CD4-positive, alpha-beta T cell (primary cell): Measurements from ENCODE around the gene GMPR2. TPM values are rescaled to one million over a fixed set of nuclear protein-coding genes. Genes with fewer than 3 reads are reported as not detected.
A peak's percentile ranks its signal among the peaks of the same experiment; 100 is the strongest.

Source experiments
- ATAC-seq: fragments of 200-7000 bp; cut with Tn5 transposase; one replicate; pipeline ENCODE4 v1.10.0; 2022; ENCODE audit warnings: mild to moderate bottlenecking; ENCODE audit not compliant: poor library complexity
- CTCF ChIA-PET: fragments of 350-600 bp; sonication (Branson Sonifier 250); formaldehyde crosslinking; loops from one replicate; lab custom pipeline; 2021; ENCODE audit warnings: antibody characterized with exemption, inconsistent platforms; lab: Charles Lee
- POLR2A ChIA-PET: fragments of 350-600 bp; sonication (Branson Sonifier 250); formaldehyde crosslinking; loops from one replicate; lab custom pipeline; 2021; ENCODE audit warnings: antibody characterized with exemption, inconsistent platforms; lab: Charles Lee
- DNase-seq, 14 experiments: peaks; one replicate each; pipeline ENCODE4 v3.0.0-alpha.2; 2013 to 2020; ENCODE audit warnings: mixed read lengths in 2 of 14
- H3K27ac ChIP-seq, 2 donors: one replicate each; pipeline versions ENCODE4 v1.5.1 to v1.7.0; 2013; ENCODE audit warnings: low read length in 2 of 2, low read depth in 1 of 2, mild to moderate bottlenecking in 1 of 2
- H3K27me3 ChIP-seq, 2 experiments: 1 replicate in 1 of 2; 2 replicates in 1 of 2; pipeline versions ENCODE4 v1.6.1 to v1.7.0; 2013; ENCODE audit warnings: low read length in 2 of 2, control low read depth in 1 of 2, mild to moderate bottlenecking in 1 of 2, moderate library complexity in 1 of 2; ENCODE audit not compliant: insufficient read depth in 2 of 2, control insufficient read depth in 1 of 2
- H3K36me3 ChIP-seq: one replicate; pipeline ENCODE4 v1.6.1; 2013; ENCODE audit warnings: low read length, control low read depth; ENCODE audit not compliant: insufficient read depth
- H3K4me1 ChIP-seq: one replicate; pipeline ENCODE4 v1.6.1; 2013; ENCODE audit warnings: low read length, control low read depth; ENCODE audit not compliant: insufficient read depth
- H3K4me3 ChIP-seq: one replicate; pipeline ENCODE4 v1.5.1; 2013; ENCODE audit warnings: mild to moderate bottlenecking, low read length, moderate library complexity
- H3K9me3 ChIP-seq, 2 experiments: 1 replicate in 1 of 2; 2 replicates in 1 of 2; pipeline versions ENCODE4 v1.6.1 to v1.7.0; 2013; ENCODE audit warnings: low read length in 2 of 2, mild to moderate bottlenecking in 2 of 2, control low read depth in 1 of 2, moderate library complexity in 1 of 2; ENCODE audit not compliant: control insufficient read depth in 1 of 2, insufficient read depth in 1 of 2
- H3K27ac Mint-ChIP-seq: one replicate; pipeline ENCODE4 v1.8.0; 2020; ENCODE audit warnings: mixed read lengths
- H3K27me3 Mint-ChIP-seq: one replicate; pipeline ENCODE4 v1.8.0; 2021; ENCODE audit warnings: mixed read lengths
- H3K36me3 Mint-ChIP-seq: one replicate; pipeline ENCODE4 v1.8.0; 2021; ENCODE audit warnings: low read depth, mixed read lengths
- H3K4me1 Mint-ChIP-seq: one replicate; pipeline ENCODE4 v1.8.0; 2021; ENCODE audit warnings: low read depth, mixed read lengths
- H3K4me3 Mint-ChIP-seq: one replicate; pipeline ENCODE4 v1.8.0; 2020; ENCODE audit warnings: mild to moderate bottlenecking, mixed read lengths
- H3K9me3 Mint-ChIP-seq: one replicate; pipeline ENCODE4 v1.8.0; 2020; ENCODE audit warnings: mixed read lengths
- intact Hi-C, 2 experiments: fragments of 100-400 bp; cut with DNase I in 1 of 2; cut with micrococcal nuclease in 1 of 2; formaldehyde crosslinking; loops; one replicate each; pipeline versions ENCODE4 v1.15.1 to v1.9.0; 2023 to 2025; cut with DNase I, micrococcal nuclease
- total RNA-seq, 174 experiments: library from RNA in 2 of 174; stranded (reverse) in 2 of 174; gene quantifications; one replicate each; pipeline ENCODE4 v1.2.3 and lab custom pipeline; 2021 to 2026
- TF ChIP-seq, protein P1 (sequence below): fragments of 200-600 bp; IDR thresholded peaks from one replicate; pipeline ENCODE4 v1.8.0; 2022; ENCODE audit warnings: antibody characterized with exemption, mild to moderate bottlenecking

The GMPR2 gene
- total RNA-seq, 2 experiments from 2014 or later, result 22.2 to 24.8 TPM

DNA sequence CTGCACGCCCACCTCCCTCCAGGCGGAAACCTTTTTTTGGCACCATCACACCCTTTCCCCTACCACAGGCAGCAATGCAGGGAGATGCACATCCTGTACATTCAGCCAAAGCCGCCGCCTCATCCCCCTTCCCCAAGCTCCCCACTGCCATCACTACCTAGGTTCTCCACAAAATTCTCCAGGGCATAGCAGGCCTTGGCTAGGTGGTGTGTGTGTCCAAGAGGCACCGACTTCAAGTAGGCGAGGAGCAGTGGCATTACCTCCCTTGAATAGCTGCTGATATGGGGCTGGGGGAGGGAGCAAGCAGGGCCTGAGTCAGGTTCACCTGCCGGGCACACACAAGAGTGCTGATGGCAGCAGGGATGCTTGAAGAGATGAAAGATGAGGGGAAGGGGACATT is 47.7 kb upstream of the GMPR2 start:
- no peaks in the 10 kb centered on the region for H3K9me3 Mint-ChIP-seq
- Histone ChIP-seq H3K36me3 (peaks cover 69% of the 10 kb centered on the region), H3K4me3 (no peak overlapping the region), H3K27ac (no peak overlapping the region), H3K27me3 (no peaks in the 10 kb centered on the region), H3K9me3 (no peaks in the 10 kb centered on the region), H3K4me1 (peaks cover 35% of the 10 kb centered on the region)
- no peak overlapping the region for H3K4me3 Mint-ChIP-seq
- peaks cover 69% of the 10 kb centered on the region for H3K36me3 Mint-ChIP-seq
- TF ChIP-seq, protein P1, sequence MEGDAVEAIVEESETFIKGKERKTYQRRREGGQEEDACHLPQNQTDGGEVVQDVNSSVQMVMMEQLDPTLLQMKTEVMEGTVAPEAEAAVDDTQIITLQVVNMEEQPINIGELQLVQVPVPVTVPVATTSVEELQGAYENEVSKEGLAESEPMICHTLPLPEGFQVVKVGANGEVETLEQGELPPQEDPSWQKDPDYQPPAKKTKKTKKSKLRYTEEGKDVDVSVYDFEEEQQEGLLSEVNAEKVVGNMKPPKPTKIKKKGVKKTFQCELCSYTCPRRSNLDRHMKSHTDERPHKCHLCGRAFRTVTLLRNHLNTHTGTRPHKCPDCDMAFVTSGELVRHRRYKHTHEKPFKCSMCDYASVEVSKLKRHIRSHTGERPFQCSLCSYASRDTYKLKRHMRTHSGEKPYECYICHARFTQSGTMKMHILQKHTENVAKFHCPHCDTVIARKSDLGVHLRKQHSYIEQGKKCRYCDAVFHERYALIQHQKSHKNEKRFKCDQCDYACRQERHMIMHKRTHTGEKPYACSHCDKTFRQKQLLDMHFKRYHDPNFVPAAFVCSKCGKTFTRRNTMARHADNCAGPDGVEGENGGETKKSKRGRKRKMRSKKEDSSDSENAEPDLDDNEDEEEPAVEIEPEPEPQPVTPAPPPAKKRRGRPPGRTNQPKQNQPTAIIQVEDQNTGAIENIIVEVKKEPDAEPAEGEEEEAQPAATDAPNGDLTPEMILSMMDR, result no peak
- POLR2A ChIA-PET, result interaction anchor here (1.1 to 7.4 kb wide), 3 partner anchors 10 to 24 kb away, joined by 3 to 85 read pairs (median 11); partner anchors contain the start of genes IRF9 and TM9SF1
- DNase-seq, result no peak
- H3K27ac Mint-ChIP-seq, result no peak overlapping the region
- intact Hi-C loops, result loop anchor here in 1 of 2 experiments (5.0 kb wide), 1 partner anchor 38 kb away; the partner anchor contains the start of genes PSME2 and RNF31
- no peaks in the 10 kb centered on the region for H3K27me3 Mint-ChIP-seq
- CTCF ChIA-PET, result no interaction called here
- no peak for ATAC-seq
- peaks cover 28% of the 10 kb centered on the region for H3K4me1 Mint-ChIP-seq

DNA sequence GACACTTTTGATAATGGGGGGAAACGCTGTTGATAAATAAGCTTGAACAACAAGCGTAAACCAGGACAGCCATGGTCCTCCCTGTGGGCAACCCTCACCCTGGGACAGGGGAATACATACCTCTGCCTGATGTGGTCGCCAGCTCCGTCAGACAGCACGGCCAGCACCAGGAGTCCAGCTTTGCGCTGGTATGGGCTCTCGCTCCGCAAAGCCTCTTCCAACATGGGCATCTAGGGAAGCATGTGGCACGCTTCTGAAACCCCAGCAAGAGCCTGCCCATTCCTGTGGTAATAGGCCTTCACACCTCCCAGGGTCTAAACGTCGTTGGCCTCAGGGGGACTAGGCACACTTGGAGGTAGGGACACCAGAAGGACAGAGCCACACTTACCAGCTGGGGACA is 47.0 kb upstream of the GMPR2 start:
- no peaks in the 10 kb centered on the region for H3K27me3 Mint-ChIP-seq
- TF ChIP-seq, protein P1, result no peak
- H3K4me3 Mint-ChIP-seq, result peak overlapping the region; percentile 15
- ChIA-PET CTCF (interaction anchor here (0.6 kb wide), 1 partner anchor 9 kb away, joined by 3 read pairs; the partner anchor contains the start of gene TM9SF1), POLR2A (interaction anchor here (0.8 to 7.4 kb wide), 5 partner anchors 10 to 72 kb away, joined by 3 to 85 read pairs (median 5); partner anchors contain the start of genes CHMP4A, IRF9 and TM9SF1)
- Histone ChIP-seq H3K4me3 (no peak overlapping the region), H3K36me3 (peaks cover 62% of the 10 kb centered on the region), H3K9me3 (no peaks in the 10 kb centered on the region), H3K4me1 (peaks cover 35% of the 10 kb centered on the region), H3K27me3 (no peaks in the 10 kb centered on the region), H3K27ac (no peak overlapping the region)
- H3K4me1 Mint-ChIP-seq, result peaks cover 32% of the 10 kb centered on the region
- H3K36me3 Mint-ChIP-seq, result peaks cover 66% of the 10 kb centered on the region
- H3K9me3 Mint-ChIP-seq, result no peaks in the 10 kb centered on the region
- ATAC-seq (no peak), DNase-seq (no peak)
- intact Hi-C loops, result loop anchor here in 1 of 2 experiments (2.0 to 5.0 kb wide), 2 partner anchors 21 to 38 kb away; partner anchors contain the start of genes PSME2 and RNF31
- no peak overlapping the region for H3K27ac Mint-ChIP-seq

DNA sequence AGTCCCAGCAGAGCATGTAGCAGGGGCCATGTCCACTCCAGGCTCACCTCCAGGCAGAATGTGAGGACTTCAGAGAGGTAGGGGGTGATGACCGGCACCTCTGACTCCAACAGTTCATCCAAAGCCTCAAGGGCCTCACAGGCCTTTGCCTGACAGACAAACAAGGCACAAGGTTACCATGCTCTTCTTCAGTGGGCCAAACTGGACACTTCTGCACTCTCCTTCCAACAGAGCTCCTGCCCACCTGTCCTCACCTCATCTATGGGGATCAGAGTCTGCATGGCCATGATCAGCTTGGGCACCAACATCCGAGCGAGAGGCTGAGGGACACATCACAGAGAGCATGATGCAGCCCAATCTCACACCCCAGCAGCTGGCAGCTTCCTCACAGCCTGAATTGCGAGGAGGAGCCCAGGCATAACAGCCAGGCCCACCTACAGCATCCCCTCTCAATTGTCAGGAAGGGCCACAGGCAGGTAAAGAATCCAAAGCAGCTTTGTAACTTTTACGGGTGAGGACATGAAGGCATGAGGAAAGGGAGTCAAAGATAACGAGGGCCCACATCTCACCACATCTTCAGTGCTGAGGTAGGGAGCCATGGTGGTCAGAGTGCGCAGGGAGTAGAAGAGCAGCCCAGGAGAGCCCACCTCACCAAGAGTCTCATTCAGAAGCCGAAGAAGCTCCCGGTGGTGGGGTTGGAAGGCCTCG is 45.7 kb upstream of the GMPR2 start:
- peak overlapping the region in 1 of 2 donors; percentile 88 for H3K27ac ChIP-seq
- no peaks in the 10 kb centered on the region for H3K27me3 ChIP-seq
- DNase-seq (no peak), ATAC-seq (no peak)
- H3K36me3 Mint-ChIP-seq, result peaks cover 65% of the 10 kb centered on the region
- H3K9me3 Mint-ChIP-seq, result no peaks in the 10 kb centered on the region
- no peak overlapping the region for H3K4me3 ChIP-seq
- no peaks in the 10 kb centered on the region for H3K27me3 Mint-ChIP-seq
- intact Hi-C loops, result loop anchor here in 1 of 2 experiments (2.0 to 5.0 kb wide), 2 partner anchors 22 to 40 kb away; partner anchors contain the start of genes PSME2 and RNF31
- peaks cover 32% of the 10 kb centered on the region for H3K4me1 ChIP-seq
- peak overlapping the region; percentile 61 for H3K4me3 Mint-ChIP-seq
- H3K4me1 Mint-ChIP-seq, result peaks cover 34% of the 10 kb centered on the region
- TF ChIP-seq, protein P1, result no peak
- no peaks in the 10 kb centered on the region for H3K9me3 ChIP-seq
- peaks cover 58% of the 10 kb centered on the region for H3K36me3 ChIP-seq
- ChIA-PET POLR2A (interaction anchor here (0.6 to 7.4 kb wide), 9 partner anchors 8 to 84 kb away, joined by 3 to 85 read pairs (median 10); partner anchors contain the start of genes CHMP4A, DCAF11, IRF9 and NRL), CTCF (interaction anchor here (0.7 to 2.5 kb wide), 2 partner anchors 8 to 26 kb away, joined by 3 to 24 read pairs; partner anchors contain the start of genes IRF9 and TM9SF1)
- H3K27ac Mint-ChIP-seq, result peak overlapping the region; percentile 67
